ENCODE measurements around the gene BUB1. TPM values are rescaled to one million over a fixed set of nuclear protein-coding genes. Genes with fewer than 3 reads are reported as not detected.
A peak's percentile ranks its signal among the peaks of the same experiment; 100 is the strongest.
"Not testable (repeated sequence)": the region's sequence is repeated elsewhere in the genome, so short reads cannot be mapped to it uniquely, and the experiment has no call there.

The BUB1 gene
- total RNA-seq, 2 donors from 2014 or later, result 0.76 to 1.6 TPM

DNA sequence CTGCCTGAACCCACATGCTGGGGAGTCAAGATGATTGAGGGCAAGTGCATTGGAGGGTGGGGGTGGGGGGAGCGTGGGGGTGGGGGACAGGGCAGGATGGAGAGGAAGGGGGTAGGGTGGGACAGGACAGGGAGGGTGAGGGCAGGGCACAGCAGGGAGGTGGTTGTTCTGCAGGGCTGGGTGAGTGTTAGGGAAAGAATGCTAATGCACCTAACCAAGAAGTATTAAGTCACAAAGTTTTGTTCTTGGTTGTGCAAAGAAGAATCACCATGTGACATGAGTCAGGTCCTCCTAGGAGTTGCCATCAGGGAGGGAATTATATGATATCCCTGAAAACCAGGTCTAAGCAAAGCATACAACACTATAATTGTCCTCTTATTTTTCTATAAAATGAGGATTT, 63.9 kb downstream of the BUB1 start:
- intact Hi-C loops (cut with DNase I); ATAC-seq; DNase-seq: not testable (repeated sequence)

DNA sequence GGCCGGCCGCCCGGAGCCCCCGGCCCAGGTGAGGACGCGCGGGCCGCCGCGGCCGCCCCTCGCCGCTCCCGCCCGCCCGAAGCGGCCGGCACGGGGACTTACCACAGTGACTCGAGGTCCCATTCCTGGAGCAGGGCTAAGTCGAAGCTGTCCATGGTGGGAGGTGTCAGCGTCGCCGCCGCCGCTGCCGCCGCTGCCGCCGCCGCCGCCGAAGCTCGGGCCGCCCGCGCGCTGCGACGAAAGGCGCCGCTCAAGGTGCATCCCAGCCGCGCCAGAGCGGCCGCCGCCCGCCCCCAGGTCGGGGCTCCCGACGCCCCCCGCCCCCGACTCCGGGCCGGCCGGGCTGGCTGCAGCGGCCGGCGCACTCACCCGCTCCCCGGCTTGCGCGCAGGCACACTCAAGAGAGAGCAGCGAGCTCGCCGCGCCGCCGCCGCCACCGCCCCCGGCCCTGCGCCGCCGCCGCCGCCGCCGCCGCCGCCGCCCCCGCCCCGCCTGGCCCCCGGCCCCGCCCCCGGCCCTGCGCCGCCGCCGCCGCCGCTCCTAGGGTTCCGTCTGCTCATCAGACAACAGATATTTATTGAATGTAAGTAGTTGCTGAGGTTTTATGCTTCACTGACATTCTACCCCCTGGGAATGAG, 67.1 kb downstream of the BUB1 start:
- intact Hi-C loops (cut with DNase I); DNase-seq: not testable (repeated sequence)
- ATAC-seq, result peak; percentile 61 to 74

DNA sequence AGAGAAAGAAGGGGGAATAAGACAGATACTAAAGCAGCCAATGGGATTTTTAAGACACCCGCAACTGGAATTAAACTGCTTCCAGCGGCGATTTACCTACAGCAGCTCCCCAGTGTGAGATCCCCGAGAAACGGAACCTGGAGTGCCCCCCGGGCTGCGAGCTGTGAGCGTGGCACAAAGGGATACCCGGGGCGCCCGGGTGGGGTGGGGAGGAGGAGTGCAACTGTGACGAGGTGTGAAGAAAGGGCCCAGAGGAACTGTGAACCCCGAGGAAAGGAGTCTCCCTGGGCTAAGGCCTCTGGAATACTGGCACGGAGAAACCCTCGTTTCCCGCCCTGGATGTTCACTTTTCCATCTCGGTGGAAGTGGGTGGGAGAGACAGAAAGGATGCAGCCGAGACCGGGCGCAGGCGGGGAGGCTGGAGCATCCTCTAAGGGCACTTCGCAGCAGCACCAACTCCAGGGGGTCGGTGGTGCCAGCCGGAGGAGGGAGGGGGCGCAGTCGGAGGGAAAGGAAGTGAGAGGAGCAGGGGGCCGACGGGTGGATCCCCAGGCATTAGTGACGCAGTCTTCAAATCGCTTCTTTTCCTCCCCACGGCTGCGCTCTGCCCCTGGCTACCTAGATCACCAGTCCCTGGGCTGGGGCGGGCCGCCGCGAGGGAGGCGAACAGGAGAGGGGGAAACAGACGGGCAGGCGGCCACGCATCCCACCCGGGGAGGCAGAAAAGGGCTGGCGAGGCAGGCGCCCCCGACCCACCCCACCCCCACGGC, 67.8 kb downstream of the BUB1 start:
- peak; percentile 50 to 51 for ATAC-seq
- intact Hi-C loops (cut with DNase I); DNase-seq: not testable (repeated sequence)

DNA sequence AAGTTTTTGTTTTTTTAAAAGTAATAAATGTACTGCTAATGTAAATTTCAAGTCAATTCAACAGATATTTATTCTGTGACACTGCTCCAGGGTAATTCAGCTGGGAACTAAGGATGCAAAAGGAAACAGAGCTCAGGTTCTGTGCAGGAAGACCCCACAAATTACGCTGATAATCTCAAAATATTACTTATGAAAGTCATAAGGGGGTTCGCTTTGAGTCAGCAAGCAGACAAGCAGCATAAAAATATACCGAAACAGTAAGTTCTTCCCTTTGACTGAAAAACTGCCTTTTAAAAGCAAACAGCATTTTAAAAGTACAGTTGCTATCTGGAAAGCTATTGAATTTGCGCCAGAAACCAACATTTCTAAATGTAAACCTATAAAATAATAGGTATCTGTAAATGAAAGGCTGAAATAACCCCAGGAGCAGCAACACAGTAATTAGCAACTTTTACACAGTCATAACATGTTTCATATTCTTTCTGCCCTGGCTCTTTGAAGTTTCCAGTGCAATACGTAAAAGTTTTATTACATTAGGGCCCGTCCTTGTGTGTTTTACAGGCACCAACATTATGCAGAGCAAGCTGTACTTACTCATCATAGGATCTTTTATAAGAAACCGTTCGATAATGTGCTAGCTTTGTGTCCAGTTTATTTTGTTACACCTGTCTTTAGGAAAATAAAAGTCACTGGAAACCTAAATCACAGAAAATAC, 68.9 kb downstream of the BUB1 start:
- DNase-seq; intact Hi-C loops (cut with DNase I); ATAC-seq: not testable (repeated sequence)

DNA sequence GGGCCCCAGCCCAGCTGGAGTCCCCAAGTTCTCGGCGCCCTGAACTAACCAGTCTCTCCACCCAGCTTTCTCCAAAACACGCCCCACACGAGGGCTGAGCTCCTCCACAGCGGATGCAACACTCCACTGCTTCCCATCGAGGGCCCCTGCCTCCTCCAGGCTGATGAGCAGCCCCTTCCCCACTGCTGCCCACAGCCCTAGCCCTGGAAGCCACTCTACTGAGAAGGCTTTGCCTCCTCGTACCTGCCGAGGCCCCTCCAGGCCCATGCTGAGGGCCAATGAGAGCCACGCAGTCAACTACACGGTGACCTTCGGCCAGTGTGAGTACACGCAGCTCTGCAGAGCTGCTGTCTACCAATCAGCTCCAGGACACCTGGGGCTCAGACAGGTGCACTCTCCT, 72.8 kb downstream of the BUB1 start:
- peak in 1 of 2 donors; percentile 30 for ATAC-seq
- intact Hi-C loops (cut with DNase I); DNase-seq: not testable (repeated sequence)

DNA sequence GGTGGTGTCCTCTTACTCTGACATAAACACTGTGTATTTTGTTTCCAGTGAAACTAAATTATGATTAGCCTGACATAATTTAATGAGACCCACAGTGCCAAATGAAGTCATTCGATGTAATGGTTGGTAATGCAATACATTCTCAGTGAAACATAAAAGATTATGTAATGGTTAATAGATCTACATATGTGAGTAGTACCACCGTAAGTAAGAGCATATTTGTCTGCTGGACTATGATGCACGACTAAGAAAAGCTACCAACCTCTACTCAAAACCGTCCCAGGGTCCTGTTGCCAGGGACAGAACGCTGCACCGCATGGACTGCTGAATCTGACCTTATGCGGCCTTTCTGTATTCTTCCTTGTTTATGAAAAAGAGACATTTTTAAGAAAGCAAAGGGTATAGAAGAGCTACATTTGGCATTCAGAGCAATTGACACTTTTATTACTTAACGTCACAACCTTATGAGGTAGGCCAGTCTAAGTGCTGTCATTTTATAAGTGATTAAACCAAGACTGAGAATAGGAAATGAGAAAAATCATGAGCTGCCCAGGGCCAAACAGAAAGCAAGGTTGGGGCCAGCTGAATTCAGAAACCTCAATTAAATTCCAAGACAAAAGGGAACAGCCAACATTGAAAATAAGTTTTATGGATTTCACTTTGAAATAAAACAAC, 73.8 kb downstream of the BUB1 start:
- intact Hi-C loops (cut with DNase I); ATAC-seq: not testable (repeated sequence)

DNA sequence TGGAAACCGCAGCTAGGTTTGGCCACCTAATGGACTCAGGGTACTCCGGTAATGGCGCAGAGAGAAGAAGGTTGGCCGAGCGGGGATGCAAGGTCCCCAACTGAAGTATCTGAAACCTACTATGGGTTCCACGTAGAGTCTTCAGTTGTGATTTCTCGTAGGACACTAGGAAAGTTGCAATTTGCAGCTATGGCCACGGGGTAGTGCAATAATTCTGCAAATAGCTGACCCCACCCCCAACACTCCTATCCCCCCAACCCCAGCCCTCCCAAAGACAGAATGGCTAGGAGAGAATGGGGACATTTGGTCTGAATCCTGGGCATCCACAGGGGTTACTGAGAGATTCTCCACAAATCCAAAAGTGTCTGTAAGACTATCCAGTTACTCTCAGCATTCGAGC, 75.7 kb downstream of the BUB1 start:
- intact Hi-C loops (cut with DNase I); DNase-seq; ATAC-seq: not testable (repeated sequence)

More for the DNA sequence above, 73.8 kb downstream of the BUB1 start:
- not testable (repeated sequence) for DNase-seq

DNA sequence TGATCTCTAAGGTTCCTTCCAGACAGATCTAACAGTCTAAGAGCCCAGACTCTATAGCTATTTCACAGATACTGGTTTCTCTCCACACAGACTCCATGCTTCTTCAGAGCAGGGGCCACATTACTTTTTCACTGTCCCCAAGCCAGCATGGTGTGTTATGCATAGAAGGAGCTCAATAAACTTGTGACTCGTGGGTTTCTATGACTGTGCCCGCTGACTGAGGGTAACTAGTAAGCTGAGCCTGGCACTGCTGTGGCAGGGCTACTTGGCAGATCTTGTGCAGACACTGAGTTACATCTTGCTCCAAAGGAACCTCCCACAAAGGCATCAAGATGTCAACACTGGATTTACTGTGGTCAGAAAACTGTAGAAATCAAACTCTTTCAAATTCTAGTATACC, 85.9 kb downstream of the BUB1 start:
- ATAC-seq; DNase-seq; intact Hi-C loops (cut with DNase I): not testable (repeated sequence)

DNA sequence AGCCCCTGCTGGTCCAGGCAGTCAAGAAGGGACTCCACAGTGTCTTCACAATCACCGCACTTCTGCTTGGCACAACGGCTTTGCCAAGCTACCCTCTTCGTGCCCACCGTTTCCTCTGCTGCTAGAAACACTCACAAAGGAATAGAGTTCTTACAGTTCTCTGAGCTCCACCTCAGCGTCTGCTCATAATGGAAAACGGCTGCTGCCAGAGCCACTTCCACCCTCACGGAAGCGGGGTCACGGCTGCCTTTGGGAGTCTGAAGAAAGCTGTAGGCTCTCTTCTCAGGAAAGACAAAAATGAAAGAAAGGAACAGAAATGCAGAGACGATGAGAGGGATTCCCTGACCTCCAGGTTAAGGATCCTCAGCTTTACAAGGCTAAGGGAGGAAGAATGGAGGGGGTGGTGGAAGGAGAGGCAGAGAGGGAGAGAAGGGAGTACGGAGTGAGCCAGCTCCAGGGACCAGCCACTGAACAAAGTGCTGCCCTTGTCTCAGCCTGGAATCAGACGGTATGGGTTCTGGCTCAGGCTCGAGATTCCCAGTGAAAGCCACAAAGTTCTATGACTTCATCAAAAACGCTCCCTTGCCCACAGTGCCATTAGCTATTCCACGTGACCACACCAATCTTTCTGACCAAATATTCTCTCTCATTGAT, 88.1 kb downstream of the BUB1 start:
- intact Hi-C loops (cut with DNase I), result not testable (repeated sequence)

DNA sequence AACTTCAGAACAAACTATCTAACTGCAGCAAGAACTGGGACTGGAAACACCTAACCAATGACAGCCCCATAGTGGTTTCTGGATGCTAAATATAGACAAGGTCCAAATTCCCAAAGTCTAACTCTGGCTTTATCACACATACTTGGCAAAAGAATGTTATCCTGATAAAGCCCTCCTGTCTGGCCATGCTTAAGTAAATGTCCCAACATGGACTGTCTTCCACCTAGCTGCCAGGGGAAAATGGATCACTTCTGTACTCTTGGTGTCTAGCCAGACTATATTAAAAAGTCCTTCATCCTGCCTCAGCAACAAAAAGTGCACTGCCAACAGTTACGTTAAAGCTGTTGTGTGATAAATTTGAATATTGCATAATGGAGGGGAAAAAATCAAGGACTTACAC, 89.3 kb downstream of the BUB1 start:
- intact Hi-C loops (cut with DNase I); DNase-seq: not testable (repeated sequence)
- peak; percentile 76 to 92 for ATAC-seq

More for the DNA sequence above, 88.1 kb downstream of the BUB1 start:
- DNase-seq, result not testable (repeated sequence)
- ATAC-seq, result peak in 1 of 2 donors; percentile 21

Other genes starting within 250 kb of the BUB1 start
- 1 to 10 TPM; 2.7 to 4.0 TPM for gene LIMS4, start 205.2 kb downstream of the BUB1 start, total RNA-seq
- 10 to 100 TPM; 10.0 to 36.1 TPM for gene RGPD6, start 100.8 kb downstream of the BUB1 start, total RNA-seq
- under 1 TPM in 1 of 2 donors, not detected in 1; 0.12 TPM for gene ACOXL, start 54.5 kb upstream of the BUB1 start, total RNA-seq

All from left cardiac atrium (tissue), 4 donors.